HepG2 (cell line): ENCODE data around the gene ESF1.

ENCODE experiments used
- ATF6 ChIP-seq: sonication (generic); formaldehyde crosslinking; conservative IDR thresholded peaks from 2 replicates; pipeline ENCODE4 v1.4.0; 2020; ENCODE audit warnings: missing genetic modification reagents
- EZH2 ChIP-seq: conservative IDR thresholded peaks from 2 replicates; pipeline ENCODE4 v1.6.1; 2012; ENCODE audit warnings: mild to moderate bottlenecking, low read depth, low read length, moderate library complexity
- HHEX ChIP-seq: IDR thresholded peaks from 2 replicates; pipeline ENCODE4 v1.6.1; 2016; ENCODE audit warnings: control low read depth
- PATZ1 ChIP-seq: sonication (generic); formaldehyde crosslinking; IDR thresholded peaks from 2 replicates; pipeline ENCODE4 v1.4.0; 2020; ENCODE audit warnings: missing genetic modification reagents
- SMAD1 ChIP-seq: sonication (generic); formaldehyde crosslinking; IDR thresholded peaks from 2 replicates; pipeline ENCODE4 v1.4.0; 2020; ENCODE audit warnings: missing genetic modification reagents, low read depth, mild to moderate bottlenecking, borderline replicate concordance
- U2AF2 ChIP-seq: fragments of 200-400 bp; formaldehyde crosslinking; IDR thresholded peaks from 2 replicates; pipeline ENCODE4 v1.6.1; 2017; ENCODE audit warnings: low read depth, mild to moderate bottlenecking, low read length
- ZNF772 ChIP-seq: sonication (generic); formaldehyde crosslinking; IDR thresholded peaks from 2 replicates; pipeline ENCODE4 v1.5.0; 2020; ENCODE audit warnings: mild to moderate bottlenecking, missing genetic modification reagents
- ZNF878 ChIP-seq: sonication (generic); formaldehyde crosslinking; IDR thresholded peaks from 2 replicates; pipeline ENCODE4 v1.8.1; 2023; ENCODE audit warnings: mild to moderate bottlenecking, missing genetic modification reagents, moderate library complexity

- TF ChIP-seq PATZ1 (CRISPR knock-in tag) (no peak), ZNF772 (CRISPR knock-in tag) (no peak), U2AF2 (no peak), ZNF878 (CRISPR knock-in tag) (no peak), ATF6 (no peak), EZH2 (no peak), HHEX (CRISPR knock-in tag) (no peak), SMAD1 (CRISPR knock-in tag) (no peak)
Observed at GRCh38 chr20:13788167-13788834, 3.6 kb upstream of the ESF1 start.
